COR-L47 (cell line): Measurements from ENCODE around the gene CEL.

ENCODE experiments used
- DNase-seq: peaks from one replicate; lab custom pipeline; 2025; lab: John Stamatoyannopoulos, UW

CEL gene

GRCh38 chr9:133104718-133105460 lies 43.1 kb downstream of the CEL start:
- DNase-seq, result no peak

GRCh38 chr9:133105461-133105770 lies 43.6 kb downstream of the CEL start:
- no peak for DNase-seq

GRCh38 chr9:133106511-133107244 lies 44.9 kb downstream of the CEL start:
- no peak for DNase-seq

GRCh38 chr9:133107245-133107722 lies 45.5 kb downstream of the CEL start:
- DNase-seq, result no peak

- DNase-seq, result no peak
These were observed 46.4 kb downstream of the CEL start for GRCh38 chr9:133107961-133108793.

- DNase-seq, result no peak
These were observed 47.2 kb downstream of the CEL start for GRCh38 chr9:133108794-133109641.

- no peak for DNase-seq
These were observed 48.3 kb downstream of the CEL start for GRCh38 chr9:133109931-133110650.

GRCh38 chr9:133111808-133112662 lies 50.3 kb downstream of the CEL start:
- no peak for DNase-seq

- DNase-seq, result no peak
These were observed 50.9 kb downstream of the CEL start for GRCh38 chr9:133112663-133113026.

GRCh38 chr9:133113163-133113948 lies 51.6 kb downstream of the CEL start:
- no peak for DNase-seq

GRCh38 chr9:133113949-133114885 lies 52.4 kb downstream of the CEL start:
- no peak for DNase-seq

GRCh38 chr9:133114886-133115603 lies 53.3 kb downstream of the CEL start:
- DNase-seq, result no peak

GRCh38 chr9:133115604-133116345 lies 54.0 kb downstream of the CEL start:
- no peak for DNase-seq

GRCh38 chr9:133116346-133117231 lies 54.8 kb downstream of the CEL start:
- DNase-seq, result no peak

- no peak for DNase-seq
These were observed 55.7 kb downstream of the CEL start for GRCh38 chr9:133117271-133118178.
